NCI-H2029 treated with DMSO at 0.1 percent for 48 hours (cell line): ENCODE measurements around the gene SPIN4.
"Not testable (repeated sequence)": the region's sequence is repeated elsewhere in the genome, so short reads cannot be mapped to it uniquely, and the experiment has no call there.

Experiments
- DNase-seq: peaks from one replicate; lab custom pipeline; 2025; lab: John Stamatoyannopoulos, UW

The SPIN4 gene

GRCh38 chrX:63350941-63351616 is at the start of gene SPIN4:
Gene SPIN4 (minus strand): TSS chrX:63351332. CDS start chrX:63350819, 513 bp downstream.
- DNase-seq, result peak; percentile 78

GRCh38 chrX:63400340-63400739 is 49.2 kb upstream of the SPIN4 start:
- DNase-seq, result no peak

GRCh38 chrX:63394872-63395271 is 43.7 kb upstream of the SPIN4 start:
- DNase-seq, result no peak

GRCh38 chrX:63393094-63393493 is 42.0 kb upstream of the SPIN4 start:
- not testable (repeated sequence) for DNase-seq

GRCh38 chrX:63387411-63387810 is 36.3 kb upstream of the SPIN4 start:
- no peak for DNase-seq

GRCh38 chrX:63384263-63384662 is 33.1 kb upstream of the SPIN4 start:
- DNase-seq, result not testable (repeated sequence)

- DNase-seq, result not testable (repeated sequence)
Measured at GRCh38 chrX:63373012-63373411, 21.9 kb upstream of the SPIN4 start.

GRCh38 chrX:63367699-63368098 is 16.6 kb upstream of the SPIN4 start:
- not testable (repeated sequence) for DNase-seq

GRCh38 chrX:63363788-63364187 is 12.7 kb upstream of the SPIN4 start:
- no peak for DNase-seq

GRCh38 chrX:63361494-63361893 is 10.4 kb upstream of the SPIN4 start:
- no peak for DNase-seq

GRCh38 chrX:63354484-63354883 is 3.4 kb upstream of the SPIN4 start:
- DNase-seq, result no peak

GRCh38 chrX:63350465-63350877 is 661 bp downstream of the SPIN4 start:
- DNase-seq, result peak; percentile 4

GRCh38 chrX:63349307-63349706 is 1.8 kb downstream of the SPIN4 start:
- DNase-seq, result peak; percentile 36

GRCh38 chrX:63330681-63331080 is 20.5 kb downstream of the SPIN4 start:
- no peak for DNase-seq

- no peak for DNase-seq
Measured at GRCh38 chrX:63327788-63328187, 23.3 kb downstream of the SPIN4 start.

- no peak for DNase-seq
Measured at GRCh38 chrX:63299596-63299995, 51.5 kb downstream of the SPIN4 start.
